Measurements from ENCODE around the gene MYO10.

GRCh38 chr5:16674750-16675149 lies 261.3 kb downstream of the MYO10 start:
- TF ChIP-seq CTCF (IDR thresholded peaks at IDR 0.05), result no peak
- no peak for TF ChIP-seq POLR2A (IDR thresholded peaks at IDR 0.05)
- no peak for TF ChIP-seq POLR2AphosphoS5 (IDR thresholded peaks at IDR 0.05)
